NB4 (cell line): ENCODE measurements around the gene STAC3.

Experiments used
- POLR2A ChIP-seq: IDR thresholded peaks from 2 replicates; pipeline ENCODE4 v1.6.1; 2011; ENCODE audit warnings: mild to moderate bottlenecking; ENCODE audit not compliant: insufficient read length; ENCODE audit errors: extremely low read depth
- TF ChIP-seq, protein P1 (sequence below): IDR thresholded peaks from one replicate; pipeline ENCODE4 v1.5.1; 2012; ENCODE audit warnings: low read depth, low read length

DNA sequence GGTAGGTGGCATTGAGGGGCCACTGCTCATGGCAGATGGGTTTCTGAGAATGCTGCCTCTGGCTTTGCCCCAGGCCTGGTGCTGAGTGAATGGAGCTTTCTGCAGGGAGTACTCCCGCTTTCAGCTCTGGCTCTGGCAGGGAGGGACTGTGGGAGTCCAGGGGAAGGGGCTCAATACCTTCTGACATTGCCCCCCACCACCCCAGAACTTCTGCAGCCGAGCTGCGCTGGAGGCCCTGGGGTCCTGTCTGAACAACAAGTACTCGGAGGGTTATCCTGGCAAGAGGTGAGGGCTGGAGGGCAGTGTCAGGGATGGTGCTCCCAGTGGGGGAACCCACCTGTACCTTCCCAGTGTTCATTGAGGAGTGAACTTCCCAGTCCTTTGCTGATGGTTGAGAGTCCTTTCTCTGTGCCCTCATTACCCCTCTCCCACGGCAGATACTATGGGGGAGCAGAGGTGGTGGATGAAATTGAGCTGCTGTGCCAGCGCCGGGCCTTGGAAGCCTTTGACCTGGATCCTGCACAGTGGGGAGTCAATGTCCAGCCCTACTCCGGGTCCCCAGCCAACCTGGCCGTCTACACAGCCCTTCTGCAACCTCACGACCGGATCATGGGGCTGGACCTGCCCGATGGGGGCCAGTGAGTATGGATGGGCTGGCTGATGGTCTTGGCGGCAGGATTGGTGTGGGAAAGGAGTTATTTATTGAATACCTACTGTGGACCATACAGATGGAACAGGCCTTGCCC is 19.5 kb downstream of the STAC3 start:
- TF ChIP-seq, protein P1, sequence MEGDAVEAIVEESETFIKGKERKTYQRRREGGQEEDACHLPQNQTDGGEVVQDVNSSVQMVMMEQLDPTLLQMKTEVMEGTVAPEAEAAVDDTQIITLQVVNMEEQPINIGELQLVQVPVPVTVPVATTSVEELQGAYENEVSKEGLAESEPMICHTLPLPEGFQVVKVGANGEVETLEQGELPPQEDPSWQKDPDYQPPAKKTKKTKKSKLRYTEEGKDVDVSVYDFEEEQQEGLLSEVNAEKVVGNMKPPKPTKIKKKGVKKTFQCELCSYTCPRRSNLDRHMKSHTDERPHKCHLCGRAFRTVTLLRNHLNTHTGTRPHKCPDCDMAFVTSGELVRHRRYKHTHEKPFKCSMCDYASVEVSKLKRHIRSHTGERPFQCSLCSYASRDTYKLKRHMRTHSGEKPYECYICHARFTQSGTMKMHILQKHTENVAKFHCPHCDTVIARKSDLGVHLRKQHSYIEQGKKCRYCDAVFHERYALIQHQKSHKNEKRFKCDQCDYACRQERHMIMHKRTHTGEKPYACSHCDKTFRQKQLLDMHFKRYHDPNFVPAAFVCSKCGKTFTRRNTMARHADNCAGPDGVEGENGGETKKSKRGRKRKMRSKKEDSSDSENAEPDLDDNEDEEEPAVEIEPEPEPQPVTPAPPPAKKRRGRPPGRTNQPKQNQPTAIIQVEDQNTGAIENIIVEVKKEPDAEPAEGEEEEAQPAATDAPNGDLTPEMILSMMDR = no peak
- TF ChIP-seq POLR2A = no peak
